Keratinocyte (primary cell): Measurements from ENCODE around the gene NOVA2. TPM values are rescaled to one million over a fixed set of nuclear protein-coding genes. Genes with fewer than 3 reads are reported as not detected.

Source experiments
- DNase-seq: peaks from one replicate; pipeline ENCODE4 v3.0.0-alpha.2; 2011; ENCODE audit warnings: low read depth, missing footprints, low spot score
- FAIRE-seq: peaks from 2 replicates; lab custom pipeline; 2011; peaks lifted over from hg19 to GRCh38; lab: Jason Lieb, UNC
- H2AFZ ChIP-seq: 2 replicates; pipeline ENCODE4 v1.6.0; 2012; ENCODE audit warnings: low read length, control low read depth, inconsistent platforms; ENCODE audit not compliant: control insufficient read depth
- H3K27ac ChIP-seq: 2 replicates; pipeline ENCODE4 v1.5.1; 2011; ENCODE audit warnings: low read length; ENCODE audit not compliant: control insufficient read depth, insufficient read depth
- H3K27me3 ChIP-seq: 3 replicates; pipeline ENCODE4 v1.6.0; 2011; ENCODE audit warnings: low read length; ENCODE audit not compliant: control insufficient read depth, insufficient read depth; ENCODE audit errors: extremely low read depth
- H3K36me3 ChIP-seq, 2 experiments: 2 replicates in 1 of 2; 3 replicates in 1 of 2; pipeline ENCODE4 v1.5.1; 2011; ENCODE audit warnings: low read length in 2 of 2, mild to moderate bottlenecking in 1 of 2; ENCODE audit not compliant: control insufficient read depth in 2 of 2, insufficient read depth in 2 of 2; ENCODE audit errors: extremely low read depth in 1 of 2
- H3K4me1 ChIP-seq: 3 replicates; pipeline ENCODE4 v1.5.1; 2011; ENCODE audit warnings: low read length; ENCODE audit not compliant: control insufficient read depth, insufficient read depth; ENCODE audit errors: extremely low read depth
- H3K4me2 ChIP-seq: 3 replicates; pipeline ENCODE4 v1.6.0; 2011; ENCODE audit warnings: low read depth, low read length; ENCODE audit not compliant: control insufficient read depth, insufficient read depth; ENCODE audit errors: extremely low read depth
- H3K4me3 ChIP-seq, 3 experiments: fragments of 200-600 bp in 1 of 3; sonication (generic) in 1 of 3; 2 replicates in 2 of 3; 3 replicates in 1 of 3; pipeline ENCODE4 v1.5.1; 2011 to 2016; ENCODE audit warnings: low read length in 3 of 3, mild to moderate bottlenecking in 3 of 3, control low read depth in 2 of 3, inconsistent platforms in 1 of 3, low read depth in 1 of 3, mixed read lengths in 1 of 3, mixed run types in 1 of 3, moderate library complexity in 1 of 3; ENCODE audit not compliant: control insufficient read depth in 2 of 3, insufficient read depth in 2 of 3; ENCODE audit errors: extremely low read depth in 1 of 3
- H3K79me2 ChIP-seq: 2 replicates; pipeline ENCODE4 v1.6.0; 2012; ENCODE audit warnings: low read length; ENCODE audit not compliant: control insufficient read depth, insufficient read depth
- H3K9ac ChIP-seq: 3 replicates; pipeline ENCODE4 v1.6.0; 2011; ENCODE audit warnings: low read length; ENCODE audit not compliant: control insufficient read depth, insufficient read depth; ENCODE audit errors: extremely low read depth
- H3K9me1 ChIP-seq: 3 replicates; pipeline ENCODE4 v1.6.0; 2011; ENCODE audit warnings: low read length; ENCODE audit not compliant: control insufficient read depth, insufficient read depth; ENCODE audit errors: extremely low read depth
- H3K9me3 ChIP-seq: 2 replicates; pipeline ENCODE4 v1.5.1; 2012; ENCODE audit warnings: low read depth, low read length; ENCODE audit not compliant: control insufficient read depth
- H4K20me1 ChIP-seq: 3 replicates; pipeline ENCODE4 v1.6.0; 2011; ENCODE audit warnings: low read length; ENCODE audit not compliant: control insufficient read depth, insufficient read depth; ENCODE audit errors: extremely low read depth
- CTCF ChIP-seq, 3 experiments: IDR thresholded peaks in 1 of 3; conservative IDR thresholded peaks in 1 of 3; optimal IDR thresholded peaks in 1 of 3; 2 replicates in 2 of 3; 3 replicates in 1 of 3; pipeline versions ENCODE3 to v1.5.1; 2011; ENCODE audit warnings: low read length in 3 of 3, mild to moderate bottlenecking in 3 of 3, moderate library complexity in 2 of 3, control low read depth in 1 of 3, inconsistent platforms in 1 of 3; ENCODE audit not compliant: insufficient read depth in 2 of 3; ENCODE audit errors: extremely low read depth in 1 of 3
- EZH2 ChIP-seq: IDR thresholded peaks from one replicate; pipeline ENCODE4 v1.6.1; 2012; ENCODE audit warnings: inconsistent platforms, mild to moderate bottlenecking, low read length, moderate library complexity
- dilution Hi-C: fragments of 300-500 bp; cut with MboI; formaldehyde crosslinking; loops from one replicate; pipeline ENCODE4 v1.7.0; 2020; ENCODE audit warnings: low sequenced_read_pairs; ENCODE audit not compliant: extremely low pct_ligation_motif_present
- polyA plus RNA-seq, 5 experiments: library from polyadenylated mRNA; depleted of rRNA in 3 of 5; stranded (reverse) in 3 of 5; stranded (forward) in 1 of 5; unstranded in 1 of 5; fragments of >200 nt; gene quantifications; 1 replicate in 1 of 5; 2 replicates in 3 of 5; 3 replicates in 1 of 5; pipeline versions ENCODE4 v1.2.1 to v1.2.3, GENCODE V29; 2011 to 2012; ENCODE audit warnings: missing spikeins in 2 of 5, low read depth in 1 of 5, low replicate concordance in 1 of 5

Gene NOVA2
- polyA plus RNA-seq, 1 donor (not counting 4 experiments of a cell fraction or from before 2014, with no cell fraction given), result not detected

- Histone ChIP-seq H3K36me3 (peaks cover 0 to 4% of the 10 kb centered on the region in 2 experiments), H3K4me1 (peaks cover 26% of the 10 kb centered on the region), H3K79me2 (no peaks in the 10 kb centered on the region), H4K20me1 (peaks cover 2% of the 10 kb centered on the region), H3K27ac (no peak overlapping the region), H3K9me1 (no peaks in the 10 kb centered on the region), H3K4me3 (peak overlapping the region in 2 of 3 experiments; percentile 62 to 79), H3K4me2 (peak overlapping the region; percentile 91), H2AFZ (no peak overlapping the region), H3K27me3 (peaks cover 5% of the 10 kb centered on the region), H3K9me3 (no peaks in the 10 kb centered on the region), H3K9ac (peak overlapping the region; percentile 37)
- peak; percentile 62 for TF ChIP-seq EZH2
- no peak for TF ChIP-seq CTCF (optimal IDR thresholded peaks at IDR 0.05 in 1 of 3, IDR thresholded peaks at IDR 0.05 in 1 of 3, conservative IDR thresholded peaks at IDR 0.05 in 1 of 3; ENCODE audit: extremely low read depth in 1 of 3, insufficient read depth in 2 of 3, low read length in 3 of 3)
- dilution Hi-C loops, result no loop called here
- no peak for FAIRE-seq
- no peak for DNase-seq
Observed at GRCh38 chr19:46015687-46016425, 42.2 kb upstream of the NOVA2 start.

- peak overlapping the region; percentile 50 for H3K9ac ChIP-seq
- dilution Hi-C loops, result no loop called here
- H3K4me1 ChIP-seq, result peaks cover 19% of the 10 kb centered on the region
- DNase-seq (peak; percentile 48), FAIRE-seq (no peak)
- H3K9me1 ChIP-seq, result no peaks in the 10 kb centered on the region
- TF ChIP-seq EZH2, result no peak
- no peak for TF ChIP-seq CTCF (optimal IDR thresholded peaks at IDR 0.05 in 1 of 3, IDR thresholded peaks at IDR 0.05 in 1 of 3, conservative IDR thresholded peaks at IDR 0.05 in 1 of 3; ENCODE audit: extremely low read depth in 1 of 3, insufficient read depth in 2 of 3, low read length in 3 of 3)
- peak overlapping the region; percentile 66 for H2AFZ ChIP-seq
- H4K20me1 ChIP-seq, result peaks cover 2% of the 10 kb centered on the region
- peaks cover 5% of the 10 kb centered on the region for H3K27me3 ChIP-seq
- H3K36me3 ChIP-seq, result peaks cover 0 to 4% of the 10 kb centered on the region in 2 experiments
- peak overlapping the region; percentile 91 for H3K4me2 ChIP-seq
- peak overlapping the region in 2 of 3 experiments; percentile 29 to 46 for H3K4me3 ChIP-seq
- no peak overlapping the region for H3K27ac ChIP-seq
- no peaks in the 10 kb centered on the region for H3K9me3 ChIP-seq
- H3K79me2 ChIP-seq, result no peaks in the 10 kb centered on the region
Observed at GRCh38 chr19:46014941-46015686, 41.4 kb upstream of the NOVA2 start.
